CD14-positive monocyte (primary cell): ENCODE measurements around the gene KLC1. TPM values are rescaled to one million over a fixed set of nuclear protein-coding genes. Genes with fewer than 3 reads are reported as not detected.

Source experiments
- DNase-seq, 3 donors: peaks; one replicate each; pipeline ENCODE4 v3.0.0-alpha.2; 2011 to 2022
- H2AFZ ChIP-seq: 2 replicates; pipeline ENCODE4 v1.6.0; 2012; ENCODE audit warnings: mild to moderate bottlenecking, low read depth, low read length, inconsistent platforms; ENCODE audit not compliant: insufficient read depth, poor library complexity, severe bottlenecking
- H3K27ac ChIP-seq, 2 donors: 1 replicate in 1 of 2; 2 replicates in 1 of 2; pipeline ENCODE4 v1.5.1; 2012 to 2013; ENCODE audit warnings: low read length in 2 of 2, control low read depth in 1 of 2, inconsistent platforms in 1 of 2, low read depth in 1 of 2, mild to moderate bottlenecking in 1 of 2
- H3K27me3 ChIP-seq, 2 donors: one replicate each; pipeline versions ENCODE4 v1.6.0 to v1.6.1; 2011 to 2013; ENCODE audit warnings: low read length in 2 of 2; ENCODE audit not compliant: control insufficient read depth in 2 of 2, insufficient read depth in 2 of 2
- H3K36me3 ChIP-seq, 2 donors: replicated peaks in 1 of 2; 1 replicate in 1 of 2; 2 replicates in 1 of 2; pipeline versions ENCODE4 v1.5.1 to v1.6.1; 2012 to 2013; ENCODE audit warnings: low read length in 2 of 2, control low read depth in 1 of 2, inconsistent platforms in 1 of 2, mild to moderate bottlenecking in 1 of 2; ENCODE audit not compliant: insufficient read depth in 2 of 2, control insufficient read depth in 1 of 2
- H3K4me1 ChIP-seq, 2 donors: 1 replicate in 1 of 2; 2 replicates in 1 of 2; pipeline versions ENCODE4 v1.5.1 to v1.6.1; 2012 to 2013; ENCODE audit warnings: low read length in 2 of 2, control low read depth in 1 of 2, inconsistent platforms in 1 of 2, mild to moderate bottlenecking in 1 of 2, moderate library complexity in 1 of 2; ENCODE audit not compliant: insufficient read depth in 2 of 2, control insufficient read depth in 1 of 2
- H3K4me2 ChIP-seq: replicated peaks from 2 replicates; pipeline ENCODE3; 2012; ENCODE audit warnings: low read length, moderate library complexity, mild to moderate bottlenecking; ENCODE audit not compliant: poor library complexity, severe bottlenecking; ENCODE audit errors: extremely low read depth
- H3K4me3 ChIP-seq, 3 experiments: fragments of 200-600 bp in 1 of 3; sonication (generic) in 1 of 3; replicated peaks in 1 of 3; 1 replicate in 2 of 3; 2 replicates in 1 of 3; pipeline ENCODE4 v1.5.1; 2011 to 2013; ENCODE audit warnings: low read length in 3 of 3, mild to moderate bottlenecking in 3 of 3, control low read depth in 2 of 3, low read depth in 2 of 3, inconsistent platforms in 1 of 3, moderate library complexity in 1 of 3
- H3K79me2 ChIP-seq: 2 replicates; pipeline ENCODE4 v1.6.0; 2012; ENCODE audit warnings: mild to moderate bottlenecking, control low read depth, inconsistent platforms, low read length, moderate library complexity; ENCODE audit not compliant: insufficient read depth
- H3K9ac ChIP-seq: 2 replicates; pipeline ENCODE4 v1.6.0; 2017; ENCODE audit warnings: low read length, mild to moderate bottlenecking; ENCODE audit not compliant: insufficient read depth, poor library complexity, severe bottlenecking
- H3K9me3 ChIP-seq, 2 donors: replicated peaks in 1 of 2; 1 replicate in 1 of 2; 2 replicates in 1 of 2; pipeline versions ENCODE4 v1.5.1 to v1.6.1; 2012 to 2013; ENCODE audit warnings: low read length in 2 of 2, control low read depth in 1 of 2; ENCODE audit not compliant: control insufficient read depth in 1 of 2, insufficient read depth in 1 of 2
- H4K20me1 ChIP-seq: 2 replicates; pipeline ENCODE4 v1.6.0; 2012; ENCODE audit warnings: mild to moderate bottlenecking, low read length, control low read depth, moderate library complexity; ENCODE audit not compliant: insufficient read depth
- H3K27ac Mint-ChIP-seq, 7 donors: one replicate each; pipeline ENCODE4 v1.8.0; 2020; ENCODE audit warnings: mild to moderate bottlenecking in 7 of 7, mixed read lengths in 7 of 7, moderate library complexity in 6 of 7, inconsistent platforms in 2 of 7
- H3K27me3 Mint-ChIP-seq, 3 donors: one replicate each; pipeline ENCODE4 v1.8.0; 2021 to 2022; ENCODE audit warnings: low read depth in 3 of 3, mild to moderate bottlenecking in 3 of 3, mixed read lengths in 3 of 3, moderate library complexity in 3 of 3, inconsistent platforms in 1 of 3
- H3K36me3 Mint-ChIP-seq, 2 donors: one replicate each; pipeline ENCODE4 v1.8.0; 2020; ENCODE audit warnings: mixed read lengths in 2 of 2, inconsistent platforms in 1 of 2, mild to moderate bottlenecking in 1 of 2
- H3K4me1 Mint-ChIP-seq: one replicate; pipeline ENCODE4 v1.8.0; 2020; ENCODE audit warnings: mild to moderate bottlenecking, mixed read lengths
- H3K4me3 Mint-ChIP-seq, 2 donors: one replicate each; pipeline ENCODE4 v1.8.0; 2020; ENCODE audit warnings: mild to moderate bottlenecking in 2 of 2, mixed read lengths in 2 of 2, moderate library complexity in 1 of 2
- H3K9me3 Mint-ChIP-seq, 7 donors: one replicate each; pipeline ENCODE4 v1.8.0; 2020 to 2022; ENCODE audit warnings: mixed read lengths in 7 of 7, mild to moderate bottlenecking in 6 of 7, moderate library complexity in 6 of 7, inconsistent platforms in 2 of 7
- CTCF ChIP-seq: fragments of 200-600 bp; IDR thresholded peaks from one replicate; pipeline ENCODE4 v1.8.0; 2022; ENCODE audit warnings: antibody characterized with exemption, mild to moderate bottlenecking
- WGBS: methylation state at CpG from one replicate; pipeline ENCODE4 v1.1.5; 2013; ENCODE audit warnings: missing lambda C conversion rate; ENCODE audit not compliant: insufficient coverage; 5-methylcytosine and 5-hydroxymethylcytosine counted together
- intact Hi-C, 2 donors: fragments of 100-400 bp; cut with micrococcal nuclease; formaldehyde crosslinking; loops; one replicate each; pipeline versions ENCODE4 v1.15.0 to v1.15.1; 2023
- polyA plus RNA-seq, 3 donors: library from polyadenylated mRNA; depleted of rRNA in 1 of 3; unstranded in 2 of 3; stranded (reverse) in 1 of 3; fragments of 300-500 nt in 2 of 3; fragments of >200 nt in 1 of 3; fragmentation: Illumina TruSeq in 2 of 3; gene quantifications; 1 replicate in 2 of 3; 2 replicates in 1 of 3; pipeline ENCODE4 v1.2.3, GENCODE V29; 2012 to 2021

KLC1 gene
- polyA plus RNA-seq, 3 donors: 41.5 to 108 (median 46.6) TPM

GRCh38 chr14:103627073-103628025 lies 1.7 kb upstream of the KLC1 start:
- H3K9me3 Mint-ChIP-seq: no peaks in the 10 kb centered on the region
- peak overlapping the region; percentile 85 to 88 for H3K4me3 Mint-ChIP-seq
- peaks cover 24% of the 10 kb centered on the region for H4K20me1 ChIP-seq
- peaks cover 36% of the 10 kb centered on the region for H3K4me1 Mint-ChIP-seq
- H3K4me3 ChIP-seq: peak overlapping the region in 1 of 3 experiments; percentile 91
- H2AFZ ChIP-seq: peak overlapping the region; percentile 89
- H3K9me3 ChIP-seq: no peaks in the 10 kb centered on the region
- peak overlapping the region; percentile 95 for H3K9ac ChIP-seq
- H3K27ac ChIP-seq: peak overlapping the region; percentile 81 to 96
- peaks cover 0 to 23% of the 10 kb centered on the region in 2 donors for H3K27me3 ChIP-seq
- peak overlapping the region; percentile 98 for H3K4me2 ChIP-seq
- H3K27me3 Mint-ChIP-seq: peaks cover 14 to 34% (median 15%) of the 10 kb centered on the region in 3 donors
- peaks cover 32 to 46% of the 10 kb centered on the region in 2 donors for H3K4me1 ChIP-seq
- H3K36me3 Mint-ChIP-seq: peaks cover 4 to 7% of the 10 kb centered on the region in 2 donors
- no peak for TF ChIP-seq CTCF
- intact Hi-C loops: loop anchor here (2.0 to 5.0 kb wide), 3 partner anchors 65 to 90 kb away; partner anchors contain the start of genes BAG5 (in 2 of the 2), COA8 (in 2 of the 2), XRCC3 (in 1 of the 2) and ZFYVE21 (in 1 of the 2)
- peaks cover 33% of the 10 kb centered on the region for H3K79me2 ChIP-seq
- H3K27ac Mint-ChIP-seq: peak overlapping the region; percentile 26 to 97 (median 93)
- DNase-seq: no peak
- no peaks in the 10 kb centered on the region for H3K36me3 ChIP-seq
- 85% methylated on average over 11 of the region's 16 CpGs for WGBS

- Histone ChIP-seq H3K79me2 (peaks cover 42% of the 10 kb centered on the region), H2AFZ (peak overlapping the region; percentile 89), H3K36me3 (no peaks in the 10 kb centered on the region), H3K9me3 (no peaks in the 10 kb centered on the region), H3K9ac (peak overlapping the region; percentile 95), H3K4me1 (peaks cover 32 to 46% of the 10 kb centered on the region in 2 donors), H3K4me3 (peak overlapping the region; percentile 62 to 91 (median 86)), H3K27ac (peak overlapping the region; percentile 81 to 96), H3K27me3 (peaks cover 0 to 20% of the 10 kb centered on the region in 2 donors), H3K4me2 (peak overlapping the region; percentile 98), H4K20me1 (peaks cover 33% of the 10 kb centered on the region)
- peak; percentile 79 to 90 (median 80) for DNase-seq
- 2% methylated on average over 24 of the region's 31 CpGs for WGBS
- Mint-ChIP-seq H3K27me3 (peaks cover 10 to 30% (median 14%) of the 10 kb centered on the region in 3 donors), H3K4me3 (peak overlapping the region; percentile 85 to 88), H3K27ac (peak overlapping the region; percentile 91 to 97 (median 93)), H3K4me1 (peaks cover 41% of the 10 kb centered on the region), H3K36me3 (peaks cover 4 to 16% of the 10 kb centered on the region in 2 donors), H3K9me3 (no peaks in the 10 kb centered on the region)
- intact Hi-C loops: loop anchor here (2.0 to 5.0 kb wide), 3 partner anchors 65 to 89 kb away; partner anchors contain the start of genes BAG5 (in 2 of the 2), COA8 (in 2 of the 2), XRCC3 (in 1 of the 2) and ZFYVE21 (in 1 of the 2)
- TF ChIP-seq CTCF: no peak
These were observed 759 bp upstream of the KLC1 start for GRCh38 chr14:103628221-103628683.
